HEK293 (cell line): ENCODE data around the gene TMEM231.

Source experiments
- CTCF ChIA-PET: fragments of 350-600 bp; formaldehyde crosslinking; extraction: SDS; loops from one replicate; lab custom pipeline; 2021; ENCODE audit warnings: antibody characterized with exemption; lab: Yijun Ruan, JAX
- POLR2A ChIA-PET: fragments of 300-600 bp; formaldehyde crosslinking; extraction: SDS; loops from one replicate; lab custom pipeline; 2020; ENCODE audit warnings: antibody characterized with exemption, inconsistent platforms; lab: Yijun Ruan, JAX
- H3K27ac ChIP-seq: fragments of 200-500 bp; sonication (Bioruptor generic); 2 replicates; pipeline ENCODE4 v1.5.1; 2014; ENCODE audit warnings: low read depth, low read length, control low read depth, inconsistent platforms; ENCODE audit errors: extremely low read depth
- H3K36me3 ChIP-seq, 2 experiments: fragments of 200-500 bp in 1 of 2; sonication (Bioruptor generic) in 1 of 2; 1 replicate in 1 of 2; 2 replicates in 1 of 2; pipeline ENCODE4 v1.5.1; 2014 to 2017; ENCODE audit warnings: inconsistent platforms in 2 of 2, low read length in 2 of 2; ENCODE audit not compliant: control insufficient read depth in 2 of 2, insufficient read depth in 1 of 2
- H3K4me1 ChIP-seq: fragments of 200-500 bp; sonication (Bioruptor generic); 2 replicates; pipeline ENCODE4 v1.5.1; 2014; ENCODE audit warnings: mild to moderate bottlenecking, low read length, inconsistent platforms; ENCODE audit not compliant: control insufficient read depth, insufficient read depth
- H3K4me3 ChIP-seq: 2 replicates; pipeline ENCODE4 v1.5.1; 2011; ENCODE audit warnings: low read depth, mild to moderate bottlenecking, control low read depth, low read length, moderate library complexity
- H3K9me3 ChIP-seq: fragments of 200-500 bp; sonication (Bioruptor generic); 2 replicates; pipeline ENCODE4 v1.5.1; 2014; ENCODE audit warnings: low read depth, low read length, inconsistent platforms; ENCODE audit not compliant: control insufficient read depth, insufficient read depth
- BCL11A ChIP-seq: fragments of 450-650 bp; formaldehyde crosslinking; IDR thresholded peaks from 2 replicates; pipeline ENCODE4 v1.5.1; 2016; ENCODE audit warnings: low read depth, missing biosample characterization, missing genetic modification characterization
- HOXC10 ChIP-seq: sonication (generic); formaldehyde crosslinking; IDR thresholded peaks from 2 replicates; pipeline ENCODE4 v1.8.1; 2023; ENCODE audit warnings: mild to moderate bottlenecking, missing genetic modification reagents
- SALL2 ChIP-seq: fragments of 450-650 bp; formaldehyde crosslinking; IDR thresholded peaks from 2 replicates; pipeline ENCODE4 v1.5.0; 2017; ENCODE audit warnings: missing biosample characterization, mild to moderate bottlenecking, missing genetic modification characterization, borderline replicate concordance
- TCF7L2 ChIP-seq: IDR thresholded peaks from 2 replicates; pipeline ENCODE4 v1.6.1; 2011; ENCODE audit warnings: low read depth, mild to moderate bottlenecking, inconsistent platforms, low read length, moderate library complexity, borderline replicate concordance
- YY1 ChIP-seq: fragments of 450-650 bp; formaldehyde crosslinking; IDR thresholded peaks from 2 replicates; pipeline ENCODE4 v1.5.1; 2018; ENCODE audit warnings: missing biosample characterization, missing genetic modification characterization
- YY2 ChIP-seq: fragments of 450-650 bp; formaldehyde crosslinking; IDR thresholded peaks from 2 replicates; pipeline ENCODE4 v1.5.1; 2016; ENCODE audit warnings: missing biosample characterization, missing genetic modification characterization
- ZBTB1 ChIP-seq: fragments of 450-650 bp; formaldehyde crosslinking; IDR thresholded peaks from 2 replicates; pipeline ENCODE4 v1.5.1; 2016; ENCODE audit warnings: missing biosample characterization, missing genetic modification characterization
- ZBTB11 ChIP-seq: fragments of 450-650 bp; formaldehyde crosslinking; conservative IDR thresholded peaks from 2 replicates; pipeline ENCODE4 v1.5.1; 2016; ENCODE audit warnings: low read depth, missing biosample characterization, missing genetic modification characterization
- ZFHX2 ChIP-seq: fragments of 450-650 bp; formaldehyde crosslinking; conservative IDR thresholded peaks from 2 replicates; pipeline ENCODE4 v1.5.1; 2016; ENCODE audit warnings: missing biosample characterization, missing genetic modification characterization
- ZNF138 ChIP-seq: fragments of 450-650 bp; formaldehyde crosslinking; IDR thresholded peaks from 2 replicates; pipeline ENCODE4 v1.5.1; 2016; ENCODE audit warnings: missing biosample characterization, missing genetic modification characterization, borderline replicate concordance
- ZNF202 ChIP-seq: fragments of 450-650 bp; formaldehyde crosslinking; IDR thresholded peaks from 2 replicates; pipeline ENCODE4 v1.5.1; 2016; ENCODE audit warnings: missing biosample characterization, missing genetic modification characterization, borderline replicate concordance
- ZNF211 ChIP-seq: fragments of 450-650 bp; formaldehyde crosslinking; IDR thresholded peaks from 2 replicates; pipeline ENCODE4 v1.5.1; 2016; ENCODE audit warnings: low read depth, missing biosample characterization, missing genetic modification characterization
- ZNF223 ChIP-seq: fragments of 450-650 bp; formaldehyde crosslinking; IDR thresholded peaks from 2 replicates; pipeline ENCODE4 v1.5.1; 2016; ENCODE audit warnings: missing biosample characterization, missing genetic modification characterization
- ZNF280D ChIP-seq: fragments of 450-650 bp; formaldehyde crosslinking; IDR thresholded peaks from 2 replicates; pipeline ENCODE4 v1.5.1; 2016; ENCODE audit warnings: missing biosample characterization, missing genetic modification characterization
- ZNF341 ChIP-seq: fragments of 450-650 bp; formaldehyde crosslinking; IDR thresholded peaks from 2 replicates; pipeline ENCODE4; 2016; ENCODE audit warnings: low read depth, missing biosample characterization, missing genetic modification characterization
- ZNF350 ChIP-seq: fragments of 450-650 bp; formaldehyde crosslinking; IDR thresholded peaks from 2 replicates; pipeline ENCODE4 v1.5.0; 2017; ENCODE audit warnings: missing biosample characterization, mild to moderate bottlenecking, missing genetic modification characterization
- ZNF514 ChIP-seq: fragments of 450-650 bp; formaldehyde crosslinking; IDR thresholded peaks from 2 replicates; pipeline ENCODE4 v1.5.1; 2016; ENCODE audit warnings: missing biosample characterization, missing genetic modification characterization
- ZNF521 ChIP-seq: fragments of 450-650 bp; formaldehyde crosslinking; IDR thresholded peaks from 2 replicates; pipeline ENCODE4 v1.5.1; 2017; ENCODE audit warnings: missing biosample characterization, mild to moderate bottlenecking, missing genetic modification characterization
- ZNF544 ChIP-seq: fragments of 450-650 bp; formaldehyde crosslinking; IDR thresholded peaks from 2 replicates; pipeline ENCODE4 v1.5.0; 2017; ENCODE audit warnings: missing biosample characterization, missing genetic modification characterization
- ZNF621 ChIP-seq: fragments of 450-650 bp; formaldehyde crosslinking; IDR thresholded peaks from 2 replicates; pipeline ENCODE4 v1.5.1; 2017; ENCODE audit warnings: missing biosample characterization, missing genetic modification characterization
- ZNF623 ChIP-seq: fragments of 450-650 bp; formaldehyde crosslinking; IDR thresholded peaks from 2 replicates; pipeline ENCODE4 v1.5.1; 2016; ENCODE audit warnings: missing biosample characterization, missing genetic modification characterization
- ZNF670 ChIP-seq: fragments of 450-650 bp; formaldehyde crosslinking; IDR thresholded peaks from 2 replicates; pipeline ENCODE4 v1.5.1; 2016; ENCODE audit warnings: missing biosample characterization, missing genetic modification characterization, low read depth
- TF ChIP-seq, protein P1 (sequence below): sonication (generic); formaldehyde crosslinking; IDR thresholded peaks from 2 replicates; pipeline ENCODE4 v1.8.1; 2022; ENCODE audit warnings: mild to moderate bottlenecking, moderate library complexity, missing genetic modification reagents

The TMEM231 gene

DNA sequence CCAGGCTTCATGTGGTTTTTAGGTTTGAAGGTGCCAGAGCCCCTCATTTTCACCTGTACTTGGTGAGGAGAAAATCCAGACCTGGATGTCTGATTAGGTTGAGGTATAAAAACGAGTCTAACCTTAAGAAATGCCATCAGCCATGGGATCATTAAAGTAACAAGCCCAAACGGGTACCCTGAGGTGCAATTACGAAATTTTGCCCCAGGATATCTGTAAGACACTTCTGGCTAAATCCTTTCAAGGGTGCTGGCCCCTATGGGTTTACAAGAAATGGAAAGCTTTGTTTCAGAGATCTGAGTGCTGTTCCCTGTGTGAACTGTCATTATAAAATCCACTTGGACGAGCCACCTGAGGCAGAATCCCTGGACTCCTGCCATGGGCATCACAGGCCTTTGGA, 47.2 kb upstream of the TMEM231 start:
- Histone ChIP-seq H3K9me3 (no peaks in the 10 kb centered on the region), H3K27ac (no peak overlapping the region), H3K36me3 (peaks cover 30 to 84% of the 10 kb centered on the region in 2 experiments), H3K4me3 (no peak overlapping the region), H3K4me1 (no peaks in the 10 kb centered on the region)
- ChIA-PET POLR2A (no interaction called here), CTCF (interaction anchor here (1.1 kb wide), 1 partner anchor 17 kb away, joined by 3 read pairs; no protein-coding TSS in a partner anchor)
- TF ChIP-seq ZNF521 (tag by site-specific recombination) (no peak), ZNF202 (no peak), ZNF623 (tag by site-specific recombination) (no peak), BCL11A (tag by site-specific recombination) (no peak), ZNF280D (no peak), ZNF350 (tag by site-specific recombination) (no peak), SALL2 (tag by site-specific recombination) (no peak), ZNF670 (no peak), HOXC10 (no peak), ZBTB1 (tag by site-specific recombination) (no peak)
- TF ChIP-seq, protein P1, sequence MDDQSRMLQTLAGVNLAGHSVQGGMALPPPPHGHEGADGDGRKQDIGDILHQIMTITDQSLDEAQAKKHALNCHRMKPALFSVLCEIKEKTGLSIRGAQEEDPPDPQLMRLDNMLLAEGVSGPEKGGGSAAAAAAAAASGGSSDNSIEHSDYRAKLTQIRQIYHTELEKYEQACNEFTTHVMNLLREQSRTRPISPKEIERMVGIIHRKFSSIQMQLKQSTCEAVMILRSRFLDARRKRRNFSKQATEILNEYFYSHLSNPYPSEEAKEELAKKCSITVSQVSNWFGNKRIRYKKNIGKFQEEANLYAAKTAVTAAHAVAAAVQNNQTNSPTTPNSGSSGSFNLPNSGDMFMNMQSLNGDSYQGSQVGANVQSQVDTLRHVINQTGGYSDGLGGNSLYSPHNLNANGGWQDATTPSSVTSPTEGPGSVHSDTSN (CRISPR knock-in tag): no peak

DNA sequence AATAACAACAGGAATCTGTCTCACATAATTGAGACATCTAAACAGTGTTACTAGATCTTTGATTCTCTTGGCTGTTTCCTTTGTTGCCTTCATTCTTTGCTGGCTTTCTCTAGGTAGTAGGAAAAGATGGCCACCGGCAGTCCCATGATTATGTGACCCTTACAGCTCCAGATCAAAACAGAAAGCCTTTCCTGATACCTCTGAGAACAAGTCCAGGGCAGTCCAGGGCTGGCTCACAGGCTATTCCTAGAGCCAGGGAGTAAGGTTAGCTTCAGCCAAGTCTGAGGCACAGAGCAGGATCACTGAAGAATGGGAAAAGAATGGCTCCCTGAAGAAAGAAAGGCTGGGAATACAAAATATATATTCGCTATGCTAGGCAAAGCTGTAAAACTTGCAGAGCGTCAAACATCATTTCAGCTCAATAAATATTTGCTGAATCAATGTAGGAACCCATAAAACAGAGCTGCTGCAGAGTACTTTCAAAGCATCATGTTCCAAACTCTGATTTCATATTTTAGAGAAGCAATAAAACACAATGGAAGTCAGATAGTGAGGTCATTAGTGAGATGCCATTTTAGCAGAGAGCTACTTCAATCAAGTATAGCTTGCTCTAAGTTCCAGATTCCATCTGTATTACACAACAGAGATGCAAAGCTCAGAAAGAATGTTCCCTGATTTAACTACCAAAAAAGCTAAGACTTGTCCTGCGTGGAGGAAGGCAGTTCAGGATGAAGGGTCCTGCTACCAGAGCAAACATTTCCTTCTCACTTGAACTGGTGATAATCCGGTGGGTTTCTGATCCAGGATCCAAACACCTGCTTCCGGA, 43.6 kb upstream of the TMEM231 start:
- POLR2A ChIA-PET: no interaction called here

More for the DNA sequence above, 43.6 kb upstream of the TMEM231 start:
- no peak overlapping the region for H3K4me3 ChIP-seq
- no peaks in the 10 kb centered on the region for H3K9me3 ChIP-seq
- peaks cover 13 to 66% of the 10 kb centered on the region in 2 experiments for H3K36me3 ChIP-seq
- H3K27ac ChIP-seq: no peak overlapping the region
- no peaks in the 10 kb centered on the region for H3K4me1 ChIP-seq
- CTCF ChIA-PET: interaction anchor here (0.5 to 1.3 kb wide), 2 partner anchors 135 to 143 kb away, joined by 3 to 4 read pairs; no protein-coding TSS in a partner anchor
- no peak for TF ChIP-seq ZNF341 (tag by site-specific recombination)
- TF ChIP-seq ZNF544 (tag by site-specific recombination): no peak
- no peak for TF ChIP-seq ZNF223
- no peak for TF ChIP-seq YY2 (tag by site-specific recombination)
- TF ChIP-seq ZNF621 (tag by site-specific recombination): no peak
- no peak for TF ChIP-seq ZNF211 (tag by site-specific recombination)
- TF ChIP-seq ZBTB11 (tag by site-specific recombination): no peak
- TF ChIP-seq ZNF514: no peak
- no peak for TF ChIP-seq ZNF138 (tag by site-specific recombination)
- TF ChIP-seq ZFHX2: no peak
- TF ChIP-seq YY1 (tag by site-specific recombination): no peak
- no peak for TF ChIP-seq TCF7L2
- TF ChIP-seq ZNF521 (tag by site-specific recombination): no peak
- no peak for TF ChIP-seq ZNF202
